Measurements from ENCODE around the gene CYP4F12.

The CYP4F12 gene, protein sequence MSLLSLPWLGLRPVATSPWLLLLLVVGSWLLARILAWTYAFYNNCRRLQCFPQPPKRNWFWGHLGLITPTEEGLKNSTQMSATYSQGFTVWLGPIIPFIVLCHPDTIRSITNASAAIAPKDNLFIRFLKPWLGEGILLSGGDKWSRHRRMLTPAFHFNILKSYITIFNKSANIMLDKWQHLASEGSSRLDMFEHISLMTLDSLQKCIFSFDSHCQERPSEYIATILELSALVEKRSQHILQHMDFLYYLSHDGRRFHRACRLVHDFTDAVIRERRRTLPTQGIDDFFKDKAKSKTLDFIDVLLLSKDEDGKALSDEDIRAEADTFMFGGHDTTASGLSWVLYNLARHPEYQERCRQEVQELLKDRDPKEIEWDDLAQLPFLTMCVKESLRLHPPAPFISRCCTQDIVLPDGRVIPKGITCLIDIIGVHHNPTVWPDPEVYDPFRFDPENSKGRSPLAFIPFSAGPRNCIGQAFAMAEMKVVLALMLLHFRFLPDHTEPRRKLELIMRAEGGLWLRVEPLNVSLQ

DNA sequence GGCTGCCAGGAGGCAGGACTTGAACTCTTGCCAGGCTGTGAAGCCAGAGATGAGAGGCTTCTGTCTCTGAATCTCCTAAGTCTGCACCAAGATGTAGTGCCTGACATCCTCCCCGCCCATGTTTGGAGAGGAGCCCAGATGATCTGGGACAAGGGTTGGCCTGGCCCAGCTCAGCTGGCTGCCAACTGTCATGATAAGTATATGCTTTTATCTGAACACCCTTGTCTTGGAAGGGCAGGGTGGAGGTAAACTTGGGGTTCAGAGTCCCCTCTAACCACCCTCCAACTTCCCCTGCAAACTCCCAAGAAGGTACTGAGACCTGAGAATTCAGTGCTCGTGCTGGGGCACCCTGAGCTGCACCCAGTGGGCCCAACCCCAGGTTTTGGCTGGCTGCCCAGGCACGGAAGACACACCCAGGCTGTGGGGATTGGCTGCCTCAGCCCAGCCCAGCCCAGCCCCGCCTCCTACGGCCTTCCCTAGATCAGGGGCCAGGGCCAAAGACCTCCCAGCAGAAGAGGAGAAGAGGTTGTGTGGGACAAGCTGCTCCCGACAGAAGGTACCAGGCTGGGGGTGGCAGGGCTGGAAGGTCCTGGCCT, at the start of gene CYP4F12:
Gene CYP4F12 (plus strand): TSS at position 508 of the 596 bp plus-strand sequence. CDS start 443 bp downstream, outside the sequence.
- DNase-seq: no peak

DNA sequence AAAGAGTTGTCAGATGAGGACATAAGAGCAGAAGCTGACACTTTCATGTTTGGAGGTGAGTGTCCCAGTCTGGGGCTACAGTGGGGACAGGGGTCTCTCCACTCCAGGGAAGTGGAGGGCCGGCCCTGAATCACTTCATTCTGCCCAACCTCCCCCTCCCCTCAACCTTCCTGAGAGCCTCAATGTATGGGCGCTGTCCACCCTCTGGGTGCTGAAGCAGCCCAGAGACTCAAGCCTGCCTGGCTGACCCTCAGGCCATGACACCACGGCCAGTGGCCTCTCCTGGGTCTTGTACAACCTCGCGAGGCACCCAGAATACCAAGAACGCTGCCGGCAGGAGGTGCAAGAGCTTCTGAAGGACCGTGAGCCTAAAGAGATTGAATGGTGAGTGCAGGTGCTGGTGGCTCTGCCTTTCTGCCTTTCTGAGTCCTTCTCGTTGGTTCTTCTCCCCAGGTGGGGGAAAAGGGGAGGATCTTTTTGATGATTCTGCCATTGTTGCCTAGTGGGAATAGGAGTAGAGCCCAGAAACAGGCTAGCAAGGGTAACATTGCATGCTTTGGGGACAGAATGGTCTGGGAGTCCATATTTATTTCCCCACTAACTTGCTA, 49.1 kb upstream of the CYP4F12 start:
- no peak for DNase-seq

- no peak for DNase-seq
Measured at GRCh38 chr19:15628236-15629002, 44.5 kb upstream of the CYP4F12 start.

- DNase-seq: peak; percentile 100
Measured at GRCh38 chr19:15629003-15629880, 43.6 kb upstream of the CYP4F12 start.

GRCh38 chr19:15631817-15632216, 41.1 kb upstream of the CYP4F12 start:
- peak; percentile 62 for DNase-seq

GRCh38 chr19:15633082-15633835, 39.6 kb upstream of the CYP4F12 start:
- DNase-seq: no peak

DNA sequence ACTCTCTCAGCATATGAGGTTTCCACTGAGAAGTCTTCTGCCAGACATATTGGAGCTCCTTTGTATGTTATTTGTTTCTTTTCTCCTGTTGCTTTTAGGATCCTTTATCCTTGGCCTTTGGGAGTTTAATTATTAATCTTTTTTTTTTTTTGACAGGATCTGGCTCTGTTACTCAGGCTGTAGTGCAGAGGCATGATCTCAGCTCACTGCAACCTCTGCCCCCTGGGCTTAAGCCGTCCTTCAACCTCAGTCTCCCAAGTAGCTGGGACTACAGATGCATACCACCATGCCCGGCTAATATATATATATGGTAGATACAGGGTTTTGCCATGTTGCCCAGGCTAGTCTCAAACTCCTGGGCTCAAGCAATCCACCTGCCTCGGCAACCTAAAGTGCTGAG, 38.8 kb upstream of the CYP4F12 start:
- DNase-seq: no peak

GRCh38 chr19:15635016-15635805, 37.7 kb upstream of the CYP4F12 start:
- DNase-seq: no peak

DNA sequence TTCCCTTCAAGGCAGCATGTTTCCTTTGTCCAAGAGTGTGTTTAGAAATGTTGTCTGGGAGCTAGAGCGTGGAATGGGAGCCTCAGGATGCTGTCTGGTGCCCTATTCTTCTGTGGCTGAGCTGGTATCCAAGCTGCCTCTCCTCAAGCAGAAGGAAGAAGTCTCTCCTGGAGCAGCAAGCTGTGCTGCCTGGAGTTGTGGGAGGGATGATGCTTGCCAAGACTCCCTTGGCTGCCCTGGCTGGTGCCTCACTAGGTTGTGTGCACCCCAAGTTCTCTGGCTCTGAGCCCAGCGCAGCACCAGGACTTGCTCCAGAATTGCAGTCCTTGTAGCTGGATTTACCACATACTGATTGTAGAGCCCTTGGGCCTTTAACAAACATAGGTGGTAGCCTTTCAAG, 36.9 kb upstream of the CYP4F12 start:
- DNase-seq: no peak

DNA sequence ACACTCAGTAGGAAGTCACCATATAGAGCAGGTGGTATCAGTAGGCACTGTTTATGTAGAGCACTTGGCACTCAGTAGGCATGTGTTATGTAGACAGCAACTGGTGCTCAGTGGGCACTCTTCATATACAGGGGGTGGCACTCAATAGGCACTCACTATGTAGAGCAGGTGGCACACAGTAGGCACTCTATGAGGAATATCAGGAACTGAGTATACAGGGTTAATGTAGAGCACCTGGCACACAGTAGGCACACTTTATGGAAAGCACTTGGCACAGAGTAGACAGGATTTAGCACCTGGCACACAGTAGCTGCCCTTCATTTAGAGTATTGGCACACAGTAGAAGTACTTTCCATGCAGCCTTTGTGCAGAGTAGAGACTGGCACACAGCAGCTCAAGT, 33.3 kb upstream of the CYP4F12 start:
- no peak for DNase-seq

DNA sequence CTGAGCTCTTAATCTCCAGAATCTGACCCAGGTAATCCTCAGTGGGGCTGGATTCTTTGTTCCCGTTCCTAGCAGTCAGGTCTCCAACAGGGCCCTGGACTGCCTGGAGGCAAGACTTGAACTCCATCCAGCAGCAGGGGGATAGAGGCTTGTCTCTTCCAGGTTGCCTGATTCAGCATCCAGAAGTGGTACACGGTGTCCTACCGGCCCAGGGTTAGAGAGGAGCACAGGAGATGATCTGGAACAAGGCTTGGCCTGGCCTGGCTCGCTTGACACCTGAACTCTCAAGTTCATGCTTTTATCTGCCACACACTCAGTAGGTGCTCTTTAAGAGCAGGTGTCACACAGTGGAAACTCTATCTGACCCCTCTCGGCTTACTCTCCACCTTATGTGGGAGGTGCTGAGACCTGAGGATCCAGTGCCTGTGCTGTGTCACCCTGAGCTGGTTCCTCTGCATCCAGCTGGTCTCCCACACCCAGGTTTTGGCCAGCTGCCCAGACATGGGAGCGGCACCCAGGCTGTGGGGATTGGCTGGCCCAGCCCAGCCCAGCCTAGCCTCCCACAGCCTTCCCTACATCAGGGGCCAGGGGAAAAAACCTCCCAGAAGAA, 32.5 kb upstream of the CYP4F12 start, which contains the start of gene CYP4F3:
Gene CYP4F3 (plus strand): TSS at position 604 of the 610 bp plus-strand sequence. CDS start 519 bp downstream, outside the sequence.
- DNase-seq: no peak

GRCh38 chr19:15640904-15641597, 31.8 kb upstream of the CYP4F12 start:
- no peak for DNase-seq

- DNase-seq: no peak
Measured at GRCh38 chr19:15641901-15642491, 30.9 kb upstream of the CYP4F12 start.

GRCh38 chr19:15642807-15643206, 30.1 kb upstream of the CYP4F12 start:
- DNase-seq: no peak

DNA sequence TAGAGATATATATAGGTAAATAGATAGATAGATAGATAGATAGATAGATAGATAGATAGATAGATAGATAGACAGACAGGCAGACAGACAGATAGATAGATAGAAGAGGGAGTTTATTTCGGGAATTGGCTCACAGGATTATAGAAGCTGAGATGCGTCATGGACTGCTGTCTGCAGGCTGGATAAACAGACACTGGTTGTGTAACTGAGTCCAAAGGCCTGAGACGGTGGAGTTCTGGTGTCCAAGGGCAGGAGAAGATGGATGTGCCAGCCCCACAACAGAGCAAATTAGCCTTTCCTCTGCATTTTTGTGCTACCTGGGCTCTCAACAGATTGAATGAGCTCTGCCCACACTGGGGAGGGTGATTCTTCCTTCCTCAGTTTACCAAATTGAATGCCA, 29.5 kb upstream of the CYP4F12 start:
- no peak for DNase-seq

DNA sequence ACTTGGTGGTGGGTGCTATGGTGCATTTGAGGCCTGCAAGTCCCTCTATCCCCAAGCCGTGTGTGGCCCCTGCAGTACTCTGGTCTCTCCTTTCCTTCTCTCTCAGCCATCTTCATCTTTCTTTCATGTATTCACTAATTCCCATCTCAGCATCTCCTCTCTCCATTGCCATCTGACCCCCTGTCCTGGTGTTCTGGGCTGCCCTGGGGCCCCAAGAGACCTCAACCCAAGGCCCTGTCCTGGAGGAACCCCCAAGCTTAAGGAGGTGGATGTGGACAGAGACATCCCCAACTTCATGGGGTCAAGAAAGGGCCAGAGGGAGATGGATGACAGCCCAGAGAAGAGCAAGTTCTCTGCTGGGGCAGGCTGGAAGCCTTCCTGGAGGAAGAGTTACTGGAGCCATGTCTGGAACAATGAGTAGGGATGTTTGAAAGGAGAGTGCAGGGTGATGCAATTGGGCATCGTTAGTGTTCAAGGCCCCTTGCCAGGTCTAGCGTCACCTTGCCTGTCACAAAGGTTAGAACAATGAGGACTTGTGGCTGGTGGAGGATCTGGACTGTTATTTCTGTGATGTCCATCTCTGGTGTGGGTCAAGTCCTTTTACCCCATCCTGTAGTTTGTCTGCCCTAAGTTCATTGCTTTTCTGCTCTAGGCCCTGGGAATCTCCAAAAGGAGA, 28.7 kb upstream of the CYP4F12 start:
- DNase-seq: no peak

DNA sequence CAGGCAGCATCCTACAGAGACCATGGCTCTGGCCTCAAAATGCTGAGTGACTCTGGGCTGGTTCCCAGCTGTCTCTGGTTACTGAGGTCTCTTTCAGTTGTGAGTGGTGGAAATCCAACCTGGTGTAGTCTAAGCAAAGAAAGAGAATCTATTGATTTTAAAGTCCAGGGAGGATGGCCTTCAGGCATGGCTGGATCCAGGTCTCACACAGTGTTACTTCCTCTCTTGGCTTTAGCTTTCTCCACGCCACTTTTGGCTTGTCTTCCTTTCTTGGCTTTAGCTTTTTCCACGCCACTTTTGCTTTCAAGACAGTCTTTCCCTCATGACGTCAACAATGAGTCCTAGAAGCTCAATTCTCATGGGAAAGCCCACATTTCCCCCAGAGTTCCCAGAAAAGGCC, 28.1 kb upstream of the CYP4F12 start:
- no peak for DNase-seq

- no peak for DNase-seq
Measured at GRCh38 chr19:15649526-15649925, 23.4 kb upstream of the CYP4F12 start.
